Measurements from ENCODE around the gene ZFYVE16.
"Not testable (repeated sequence)": the region's sequence is repeated elsewhere in the genome, so short reads cannot be mapped to it uniquely, and the experiment has no call there.

Gene ZFYVE16

DNA sequence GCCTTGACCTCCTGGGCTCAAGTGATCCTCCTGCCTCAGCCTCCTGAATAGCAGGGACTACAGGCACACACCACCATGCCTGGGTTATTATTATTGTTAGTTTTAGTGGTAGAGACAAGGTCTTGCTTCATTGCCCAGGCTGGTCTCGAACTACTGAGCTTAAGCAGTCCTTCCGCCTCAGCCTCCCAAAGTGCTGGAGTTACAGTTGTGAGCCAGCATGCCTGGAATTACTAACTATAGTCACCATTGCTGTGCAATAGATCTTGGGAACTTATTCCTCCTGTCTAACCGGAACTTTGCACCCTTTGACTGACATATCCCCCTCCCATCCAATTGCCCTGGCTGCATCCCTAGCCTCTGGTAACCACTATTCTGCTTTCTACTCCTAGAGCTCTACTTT is 83.4 kb downstream of the ZFYVE16 start:
- DNase-seq = no peak

- no peak for DNase-seq
Observed at GRCh38 chr5:80492741-80493140, 84.9 kb downstream of the ZFYVE16 start.

- not testable (repeated sequence) for DNase-seq
Observed at GRCh38 chr5:80493443-80493842, 85.6 kb downstream of the ZFYVE16 start.

- DNase-seq = no peak
Observed at GRCh38 chr5:80495891-80496290, 88.0 kb downstream of the ZFYVE16 start.

GRCh38 chr5:80502800-80503199 is 94.9 kb downstream of the ZFYVE16 start:
- no peak for DNase-seq

DNA sequence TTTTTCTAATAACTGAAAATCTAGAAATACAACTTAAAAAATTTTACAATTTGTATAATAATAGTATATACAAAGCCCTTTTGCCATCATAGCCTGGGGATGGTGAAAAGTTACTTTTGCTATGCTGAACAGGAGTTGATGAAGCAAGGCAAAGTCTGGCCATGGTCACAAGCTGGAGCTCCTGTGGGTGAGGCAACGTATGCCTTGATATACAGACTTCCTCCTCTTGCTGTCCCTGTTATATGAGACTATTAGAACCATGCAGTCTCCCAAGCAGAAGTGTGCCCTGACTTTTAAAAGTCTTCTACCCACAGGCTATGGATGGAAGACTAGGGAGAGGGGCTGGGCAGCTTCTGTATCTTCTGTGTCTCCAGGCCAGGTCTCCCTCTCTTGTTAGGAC is 95.8 kb downstream of the ZFYVE16 start:
- DNase-seq = no peak

DNA sequence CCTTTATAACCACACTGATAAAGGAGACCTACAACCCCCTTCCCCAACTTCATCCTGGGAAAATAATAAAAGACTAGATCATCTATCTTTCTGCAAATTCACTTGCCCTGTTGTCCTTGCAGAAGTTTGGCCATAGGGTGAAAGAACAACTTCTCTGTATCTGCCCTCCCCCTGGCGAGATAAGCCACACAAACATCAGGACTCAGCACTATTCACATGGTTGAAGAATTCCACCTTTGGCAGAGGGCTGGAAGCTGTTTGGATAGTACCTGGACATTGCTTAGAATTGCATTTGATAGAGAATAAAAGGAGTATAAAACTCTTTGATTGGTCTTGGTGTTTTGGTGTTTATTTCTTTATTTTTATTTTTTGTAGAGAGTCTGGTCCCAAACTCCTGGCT is 97.0 kb downstream of the ZFYVE16 start:
- DNase-seq = no peak

- no peak for DNase-seq
Observed at GRCh38 chr5:80507663-80508062, 99.8 kb downstream of the ZFYVE16 start.

- DNase-seq = no peak
Observed at GRCh38 chr5:80508844-80509243, 101.0 kb downstream of the ZFYVE16 start.

DNA sequence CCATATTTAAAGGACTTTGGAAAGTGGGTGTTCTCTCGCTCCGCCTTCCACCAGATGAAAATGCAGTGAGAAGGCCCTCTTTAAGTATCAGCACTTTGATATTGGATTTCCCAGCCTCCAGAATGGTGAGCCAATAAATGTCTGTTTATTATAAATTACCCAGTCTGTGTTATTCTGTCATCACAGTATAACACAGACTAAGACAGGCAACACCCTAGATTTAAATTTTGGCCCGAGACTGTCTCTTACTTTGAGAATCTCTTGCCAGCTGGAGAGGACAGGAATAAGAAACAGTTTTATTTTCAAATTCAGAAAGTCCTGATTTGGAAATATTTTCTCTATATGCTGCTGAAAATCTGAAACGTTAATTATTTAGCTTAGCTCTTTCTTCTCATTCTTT is 101.5 kb downstream of the ZFYVE16 start:
- no peak for DNase-seq

- DNase-seq = no peak
Observed at GRCh38 chr5:80516826-80517225, 109.0 kb downstream of the ZFYVE16 start.
